ENCODE measurements around the gene PSMB10. TPM values are rescaled to one million over a fixed set of nuclear protein-coding genes. Genes with fewer than 3 reads are reported as not detected.
A peak's percentile ranks its signal among the peaks of the same experiment; 100 is the strongest.

PSMB10 gene
- total RNA-seq, 2 donors from 2014 or later: 16.2 to 26.7 TPM

GRCh38 chr16:67966549-67967182 lies 30.0 kb upstream of the PSMB10 start:
- 53 to 60% methylated on average over 3 of the region's 3 CpGs for WGBS, 2 donors
- ATAC-seq (no peak), DNase-seq (no peak)
- no peak for TF ChIP-seq CTCF (IDR thresholded peaks at IDR 0.05)
- no peak for TF ChIP-seq POLR2A (IDR thresholded peaks at IDR 0.05)
- Histone ChIP-seq H3K27me3 (no peaks in the 10 kb centered on the region), H3K27ac (peak overlapping the region in 2 of 4 donors; percentile 1 to 89), H3K9me3 (no peaks in the 10 kb centered on the region), H3K4me1 (peaks cover 48% of the 10 kb centered on the region), H3K36me3 (replicated peaks in 1 of 2; ENCODE audit: insufficient read depth in 1 of 2, low read depth in 2 of 2) (no peaks in the 10 kb centered on the region), H3K4me3 (no peak overlapping the region)
- intact Hi-C loops (cut with DNase I): no loop called here

- no peaks in the 10 kb centered on the region for H3K36me3 ChIP-seq (replicated peaks in 1 of 2; ENCODE audit: insufficient read depth in 1 of 2, low read depth in 2 of 2)
- 83 to 87% methylated on average over 7 to 11 of the region's 11 CpGs for WGBS, 2 donors
- no peak for TF ChIP-seq CTCF (IDR thresholded peaks at IDR 0.05)
- peak overlapping the region in 2 of 4 donors; percentile 1 to 89 for H3K27ac ChIP-seq
- H3K4me1 ChIP-seq: peaks cover 55% of the 10 kb centered on the region
- ATAC-seq (no peak), DNase-seq (no peak)
- no peaks in the 10 kb centered on the region for H3K27me3 ChIP-seq
- no peaks in the 10 kb centered on the region for H3K9me3 ChIP-seq
- H3K4me3 ChIP-seq: no peak overlapping the region
- intact Hi-C loops (cut with DNase I): no loop called here
Observed at GRCh38 chr16:67965668-67966548, 29.3 kb upstream of the PSMB10 start.

- DNase-seq (no peak), ATAC-seq (no peak)
- 75 to 78% methylated on average over 6 of the region's 6 CpGs for WGBS, 2 donors
- Histone ChIP-seq H3K4me1 (peaks cover 55% of the 10 kb centered on the region), H3K27ac (no peak overlapping the region), H3K4me3 (no peak overlapping the region), H3K27me3 (no peaks in the 10 kb centered on the region), H3K9me3 (no peaks in the 10 kb centered on the region), H3K36me3 (replicated peaks in 1 of 2; ENCODE audit: insufficient read depth in 1 of 2, low read depth in 2 of 2) (no peaks in the 10 kb centered on the region)
- intact Hi-C loops (cut with DNase I): no loop called here
- TF ChIP-seq POLR2A (IDR thresholded peaks at IDR 0.05): no peak
- TF ChIP-seq CTCF (IDR thresholded peaks at IDR 0.05): no peak
Observed at GRCh38 chr16:67964477-67965131, 28.0 kb upstream of the PSMB10 start.

GRCh38 chr16:67963662-67964321 lies 27.1 kb upstream of the PSMB10 start:
- Histone ChIP-seq H3K4me1 (peaks cover 55% of the 10 kb centered on the region), H3K36me3 (replicated peaks in 1 of 2; ENCODE audit: insufficient read depth in 1 of 2, low read depth in 2 of 2) (no peaks in the 10 kb centered on the region)
- peak in 3 of 4 donors; percentile 40 to 53 (median 52) for DNase-seq

More at GRCh38 chr16:67963662-67964321, 27.1 kb upstream of the PSMB10 start:
- no peak overlapping the region for H3K4me3 ChIP-seq
- H3K9me3 ChIP-seq: no peaks in the 10 kb centered on the region
- peak overlapping the region in 1 of 4 donors; percentile 37 for H3K27ac ChIP-seq
- no peaks in the 10 kb centered on the region for H3K27me3 ChIP-seq
- ATAC-seq: no peak
- WGBS, 2 donors: 78 to 87% methylated on average over 14 to 32 of the region's 32 CpGs
- intact Hi-C loops (cut with DNase I): no loop called here
- TF ChIP-seq POLR2A (IDR thresholded peaks at IDR 0.05) (no peak), CTCF (IDR thresholded peaks at IDR 0.05) (no peak)

Data from body of pancreas (tissue), 4 donors.